SK-N-SH (cell line): ENCODE results near the gene CLN5. TPM values are rescaled to one million over a fixed set of nuclear protein-coding genes. Genes with fewer than 3 reads are reported as not detected.

Source experiments
- CTCF ChIA-PET: fragments of 300-600, 350-600 bp; formaldehyde crosslinking; extraction: SDS; loops from one replicate; lab custom pipeline; 2021; lab: Yijun Ruan, JAX
- POLR2A ChIA-PET: fragments of 350-600 bp; sonication (Branson Sonifier 250); formaldehyde crosslinking; extraction: SDS; loops from one replicate; lab custom pipeline; 2020; ENCODE audit warnings: antibody characterized with exemption, inconsistent platforms; lab: Yijun Ruan, JAX
- DNase-seq: peaks from one replicate; pipeline ENCODE4 v3.0.0; 2012
- H2AFZ ChIP-seq: fragments of 200-600 bp; sonication (generic); 2 replicates; pipeline ENCODE4 v1.8.1; 2016; ENCODE audit warnings: antibody characterized with exemption, mild to moderate bottlenecking, low read depth
- H3F3A ChIP-seq: fragments of 200-600 bp; sonication (generic); replicated peaks from 2 replicates; pipeline ENCODE3; 2016; ENCODE audit warnings: antibody characterized with exemption, mild to moderate bottlenecking; ENCODE audit not compliant: insufficient read depth
- H3K27ac ChIP-seq, 2 experiments: fragments of 200-500 bp in 1 of 2; fragments of 200-600 bp in 1 of 2; sonication (Bioruptor generic) in 1 of 2; sonication (generic), shearing (Covaris generic) in 1 of 2; 2 replicates each; pipeline versions ENCODE4 v1.5.1 to v1.6.1; 2014 to 2016; ENCODE audit warnings: low read depth in 2 of 2, inconsistent platforms in 1 of 2, low read length in 1 of 2, mild to moderate bottlenecking in 1 of 2, mixed read lengths in 1 of 2
- H3K27me3 ChIP-seq: fragments of 200-600 bp; sonication (generic), shearing (Covaris generic); 2 replicates; pipeline ENCODE4 v1.6.1; 2016; ENCODE audit warnings: mixed run types; ENCODE audit not compliant: insufficient read depth
- H3K36me3 ChIP-seq, 2 experiments: fragments of 200-500 bp in 1 of 2; fragments of 200-600 bp in 1 of 2; sonication (Bioruptor generic) in 1 of 2; sonication (generic) in 1 of 2; replicated peaks in 1 of 2; 2 replicates each; pipeline versions ENCODE3 to v1.5.1; 2014 to 2016; ENCODE audit warnings: low read length in 1 of 2, mild to moderate bottlenecking in 1 of 2; ENCODE audit not compliant: insufficient read depth in 2 of 2, control insufficient read depth in 1 of 2
- H3K4me1 ChIP-seq, 2 experiments: fragments of 200-500 bp in 1 of 2; fragments of 200-600 bp in 1 of 2; sonication (Bioruptor generic) in 1 of 2; sonication (generic), shearing (Covaris generic) in 1 of 2; 2 replicates each; pipeline versions ENCODE4 v1.5.1 to v1.6.1; 2014 to 2016; ENCODE audit warnings: low read depth in 1 of 2, low read length in 1 of 2, mixed run types in 1 of 2; ENCODE audit not compliant: insufficient read depth in 2 of 2, control insufficient read depth in 1 of 2
- H3K4me2 ChIP-seq: fragments of 200-600 bp; sonication (generic), shearing (Covaris generic); 2 replicates; pipeline ENCODE4 v1.6.1; 2017; ENCODE audit warnings: mixed run types
- H3K4me3 ChIP-seq, 2 experiments: fragments of 200-500 bp in 1 of 2; fragments of 200-600 bp in 1 of 2; sonication (Bioruptor generic) in 1 of 2; sonication (generic), shearing (Covaris generic) in 1 of 2; 2 replicates each; pipeline versions ENCODE4 v1.5.1 to v1.8.1; 2014 to 2016; ENCODE audit warnings: low read depth in 2 of 2, inconsistent platforms in 1 of 2, low read length in 1 of 2, mild to moderate bottlenecking in 1 of 2, mixed read lengths in 1 of 2, moderate library complexity in 1 of 2
- H3K79me2 ChIP-seq: fragments of 200-600 bp; sonication (generic); 2 replicates; pipeline ENCODE4 v1.8.1; 2017; ENCODE audit warnings: mild to moderate bottlenecking; ENCODE audit not compliant: insufficient read depth
- H3K9ac ChIP-seq: fragments of 200-600 bp; sonication (generic); 2 replicates; pipeline ENCODE4 v1.6.1; 2017; ENCODE audit warnings: mixed run types
- H3K9me2 ChIP-seq: fragments of 200-600 bp; sonication (generic); 2 replicates; pipeline ENCODE4 v1.6.1; 2017; ENCODE audit warnings: mixed run types
- H3K9me3 ChIP-seq: fragments of 200-600 bp; sonication (generic); 2 replicates; pipeline ENCODE4 v1.6.1; 2017; ENCODE audit warnings: mixed run types, mild to moderate bottlenecking, moderate library complexity
- H4K20me1 ChIP-seq: fragments of 200-600 bp; sonication (generic); 2 replicates; pipeline ENCODE4 v1.6.1; 2017; ENCODE audit warnings: mild to moderate bottlenecking, mixed run types; ENCODE audit not compliant: insufficient read depth
- CHD2 ChIP-seq: fragments of 150-350 bp; IDR thresholded peaks from 2 replicates; pipeline ENCODE4 v1.6.1; 2018; ENCODE audit warnings: low read length; ENCODE audit not compliant: partially characterized antibody
- EZH2phosphoT487 ChIP-seq: fragments of 200-600 bp; sonication (generic); IDR thresholded peaks from 2 replicates; pipeline ENCODE4 v1.6.1; 2017; ENCODE audit warnings: low read depth, mixed run types, mild to moderate bottlenecking, antibody characterized with exemption, moderate library complexity, borderline replicate concordance
- FOSL2 ChIP-seq: IDR thresholded peaks from 2 replicates; pipeline ENCODE4 v1.4.0; 2012; ENCODE audit warnings: low read depth, mild to moderate bottlenecking, moderate library complexity, borderline replicate concordance
- FOXJ3 ChIP-seq: sonication (generic); formaldehyde crosslinking; IDR thresholded peaks from 2 replicates; pipeline ENCODE4 v1.5.1; 2020; ENCODE audit warnings: mild to moderate bottlenecking, missing genetic modification reagents
- GABPA ChIP-seq: IDR thresholded peaks from 2 replicates; pipeline ENCODE4 v1.4.0; 2012; ENCODE audit warnings: low read depth, mild to moderate bottlenecking
- JUND ChIP-seq: IDR thresholded peaks from 2 replicates; pipeline ENCODE4 v1.4.0; 2012
- NRF1 ChIP-seq: IDR thresholded peaks from 2 replicates; pipeline ENCODE4 v1.6.1; 2012; ENCODE audit warnings: low read depth, mild to moderate bottlenecking, low read length
- POLR2AphosphoS5 ChIP-seq: IDR thresholded peaks from 2 replicates; pipeline ENCODE4 v1.6.1; 2012; ENCODE audit warnings: low read depth, low read length
- RAD21 ChIP-seq: IDR thresholded peaks from 2 replicates; pipeline ENCODE4 v1.6.1; 2012; ENCODE audit warnings: mild to moderate bottlenecking, low read length
- RCOR1 ChIP-seq: fragments of 150-350 bp; IDR thresholded peaks from 2 replicates; pipeline ENCODE4 v1.6.1; 2017; ENCODE audit warnings: antibody characterized with exemption, low read length
- RXRA ChIP-seq: IDR thresholded peaks from 2 replicates; pipeline ENCODE4 v1.4.0; 2012; ENCODE audit warnings: low read depth, mild to moderate bottlenecking, borderline replicate concordance
- SIN3A ChIP-seq: IDR thresholded peaks from 2 replicates; pipeline ENCODE4 v1.6.1; 2012; ENCODE audit warnings: low read depth, mild to moderate bottlenecking, low read length, moderate library complexity, borderline replicate concordance
- TAF1 ChIP-seq: IDR thresholded peaks from 2 replicates; pipeline ENCODE4 v1.6.1; 2012; ENCODE audit warnings: low read depth, mild to moderate bottlenecking, low read length, moderate library complexity, borderline replicate concordance
- TEAD4 ChIP-seq: IDR thresholded peaks from 2 replicates; pipeline ENCODE4 v1.4.0; 2012; ENCODE audit warnings: mild to moderate bottlenecking, borderline replicate concordance; ENCODE audit not compliant: insufficient read depth
- WGBS: methylation state at CpG from one replicate; pipeline ENCODE4 v1.1.6; 2017; ENCODE audit warnings: low lambda C conversion rate; 5-methylcytosine and 5-hydroxymethylcytosine counted together
- polyA plus RNA-seq, 3 experiments: library from polyadenylated mRNA; depleted of rRNA; stranded (reverse); fragments of >200 nt; gene quantifications; 2 replicates each; pipeline ENCODE4 v1.2.3, GENCODE V29; 2012
- TF ChIP-seq, protein P1 (sequence below): fragments of 150-350 bp; IDR thresholded peaks from 2 replicates; pipeline ENCODE4 v1.6.1; 2016; ENCODE audit warnings: mild to moderate bottlenecking, low read depth, low read length
- TF ChIP-seq, protein P2 (sequence below): IDR thresholded peaks from 2 replicates; pipeline ENCODE4; 2012
- TF ChIP-seq, protein P3 (sequence below): IDR thresholded peaks from 2 replicates; pipeline ENCODE4 v1.4.0; 2012; ENCODE audit warnings: low read depth
- TF ChIP-seq, protein P4 (sequence below): IDR thresholded peaks from 2 replicates; pipeline ENCODE4 v1.4.0; 2012; ENCODE audit warnings: low read depth, borderline replicate concordance
- TF ChIP-seq, protein P5 (sequence below): IDR thresholded peaks from 2 replicates; pipeline ENCODE4 v1.6.1; 2012; ENCODE audit warnings: mild to moderate bottlenecking, low read depth, low read length, moderate library complexity

Gene CLN5
- polyA plus RNA-seq, 1 of the 3 experiments (the other 2 are of a cell fraction), result 11.6 TPM

DNA sequence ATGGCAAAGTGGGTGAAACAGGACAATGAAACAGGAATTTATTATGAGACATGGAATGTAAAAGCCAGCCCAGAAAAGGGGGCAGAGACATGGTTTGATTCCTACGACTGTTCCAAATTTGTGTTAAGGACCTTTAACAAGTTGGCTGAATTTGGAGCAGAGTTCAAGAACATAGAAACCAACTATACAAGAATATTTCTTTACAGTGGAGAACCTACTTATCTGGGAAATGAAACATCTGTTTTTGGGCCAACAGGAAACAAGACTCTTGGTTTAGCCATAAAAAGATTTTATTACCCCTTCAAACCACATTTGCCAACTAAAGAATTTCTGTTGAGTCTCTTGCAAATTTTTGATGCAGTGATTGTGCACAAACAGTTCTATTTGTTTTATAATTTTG is 8.6 kb downstream of the CLN5 start:
- H4K20me1 ChIP-seq, result 0 out of 2 replicates have a peak, but pooled peaks cover 4% of the 10 kb centered on the region
- peaks cover 0 to 6% of the 10 kb centered on the region in 2 experiments; a peak in 2 of 4 replicates for H3K4me1 ChIP-seq
- H3K9me3 ChIP-seq, result no peaks in the 10 kb centered on the region
- H3K9ac ChIP-seq, result no peak overlapping the region
- TF ChIP-seq, protein P1, sequence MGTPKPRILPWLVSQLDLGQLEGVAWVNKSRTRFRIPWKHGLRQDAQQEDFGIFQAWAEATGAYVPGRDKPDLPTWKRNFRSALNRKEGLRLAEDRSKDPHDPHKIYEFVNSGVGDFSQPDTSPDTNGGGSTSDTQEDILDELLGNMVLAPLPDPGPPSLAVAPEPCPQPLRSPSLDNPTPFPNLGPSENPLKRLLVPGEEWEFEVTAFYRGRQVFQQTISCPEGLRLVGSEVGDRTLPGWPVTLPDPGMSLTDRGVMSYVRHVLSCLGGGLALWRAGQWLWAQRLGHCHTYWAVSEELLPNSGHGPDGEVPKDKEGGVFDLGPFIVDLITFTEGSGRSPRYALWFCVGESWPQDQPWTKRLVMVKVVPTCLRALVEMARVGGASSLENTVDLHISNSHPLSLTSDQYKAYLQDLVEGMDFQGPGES, result no peak
- TF ChIP-seq NRF1 (no peak), TAF1 (no peak), CHD2 (no peak), POLR2AphosphoS5 (no peak), RCOR1 (no peak), RAD21 (no peak), SIN3A (no peak), EZH2phosphoT487 (no peak)
- TF ChIP-seq, protein P2, sequence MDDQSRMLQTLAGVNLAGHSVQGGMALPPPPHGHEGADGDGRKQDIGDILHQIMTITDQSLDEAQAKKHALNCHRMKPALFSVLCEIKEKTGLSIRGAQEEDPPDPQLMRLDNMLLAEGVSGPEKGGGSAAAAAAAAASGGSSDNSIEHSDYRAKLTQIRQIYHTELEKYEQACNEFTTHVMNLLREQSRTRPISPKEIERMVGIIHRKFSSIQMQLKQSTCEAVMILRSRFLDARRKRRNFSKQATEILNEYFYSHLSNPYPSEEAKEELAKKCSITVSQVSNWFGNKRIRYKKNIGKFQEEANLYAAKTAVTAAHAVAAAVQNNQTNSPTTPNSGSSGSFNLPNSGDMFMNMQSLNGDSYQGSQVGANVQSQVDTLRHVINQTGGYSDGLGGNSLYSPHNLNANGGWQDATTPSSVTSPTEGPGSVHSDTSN, result no peak
- TF ChIP-seq, protein P3, sequence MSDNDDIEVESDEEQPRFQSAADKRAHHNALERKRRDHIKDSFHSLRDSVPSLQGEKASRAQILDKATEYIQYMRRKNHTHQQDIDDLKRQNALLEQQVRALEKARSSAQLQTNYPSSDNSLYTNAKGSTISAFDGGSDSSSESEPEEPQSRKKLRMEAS, result no peak
- TF ChIP-seq, all 33 proteins: peak for 0
- ChIA-PET CTCF (interaction anchor here (3.2 to 4.8 kb wide), 2 partner anchors 7 to 20 kb away, joined by 17 read pairs; no protein-coding TSS in a partner anchor), POLR2A (no interaction called here)
- no peak for DNase-seq
- Histone ChIP-seq H3K4me2 (no peak overlapping the region), H3K9me2 (no peaks in the 10 kb centered on the region), H3K27ac (no peak overlapping the region), H2AFZ (no peak overlapping the region), H3K36me3 (peaks cover 54 to 71% of the 10 kb centered on the region in 2 experiments), H3K4me3 (no peak overlapping the region), H3F3A (peaks cover 22% of the 10 kb centered on the region), H3K79me2 (peaks cover 20% of the 10 kb centered on the region; the same call in 1 of the 2 replicates), H3K27me3 (no peaks in the 10 kb centered on the region)
- 100% methylated on average over 1 of the region's 1 CpG for WGBS

DNA sequence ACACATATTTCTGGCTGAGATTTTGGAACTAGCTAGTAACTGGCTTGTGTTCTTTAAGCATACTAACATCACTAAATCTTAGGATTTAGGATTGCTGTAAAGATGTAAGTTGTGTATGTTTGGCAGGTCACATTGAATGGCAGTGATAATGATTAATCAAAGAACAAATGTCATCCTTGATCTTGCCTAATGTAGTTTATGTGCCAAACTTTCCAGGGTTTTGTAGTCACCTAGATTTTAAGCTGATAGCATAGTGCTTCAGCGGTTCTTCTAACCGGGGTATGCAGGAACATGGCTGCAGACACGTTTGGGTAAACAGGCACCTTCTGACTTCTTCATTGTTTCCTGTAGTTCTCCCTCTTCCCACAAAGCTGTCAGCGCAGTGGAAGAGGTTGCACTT is 9.7 kb downstream of the CLN5 start:
- Histone ChIP-seq H3F3A (peaks cover 22% of the 10 kb centered on the region), H3K4me1 (peaks cover 0 to 6% of the 10 kb centered on the region in 2 experiments; a peak in 2 of 4 replicates), H3K4me2 (no peak overlapping the region), H3K27ac (peak overlapping the region in 1 of 2 experiments; percentile 16; a peak in 1 of 4 replicates), H3K9me3 (no peaks in the 10 kb centered on the region), H3K79me2 (peaks cover 24% of the 10 kb centered on the region; the same call in 1 of the 2 replicates), H3K9ac (no peak overlapping the region), H2AFZ (no peak overlapping the region), H3K9me2 (no peaks in the 10 kb centered on the region), H3K4me3 (no peak overlapping the region), H4K20me1 (peaks cover 11% of the 10 kb centered on the region; the same call in 1 of the 2 replicates), H3K27me3 (no peaks in the 10 kb centered on the region), H3K36me3 (peaks cover 48 to 63% of the 10 kb centered on the region in 2 experiments)
- WGBS, result 86% methylated on average over 4 of the region's 4 CpGs
- ChIA-PET CTCF (interaction anchor here (0.6 to 4.8 kb wide), 11 partner anchors 8 to 1306 kb away, joined by 3 to 19 read pairs (median 4); no protein-coding TSS in a partner anchor), POLR2A (interaction anchor here (0.7 kb wide), 1 partner anchor 54 kb away, joined by 3 read pairs; no protein-coding TSS in a partner anchor)
- no peak for DNase-seq
- TF ChIP-seq, protein P3, result no peak
- TF ChIP-seq GABPA (no peak), FOSL2 (no peak), TEAD4 (no peak), JUND (no peak), RXRA (no peak), FOXJ3 (no peak)
- TF ChIP-seq, protein P4, sequence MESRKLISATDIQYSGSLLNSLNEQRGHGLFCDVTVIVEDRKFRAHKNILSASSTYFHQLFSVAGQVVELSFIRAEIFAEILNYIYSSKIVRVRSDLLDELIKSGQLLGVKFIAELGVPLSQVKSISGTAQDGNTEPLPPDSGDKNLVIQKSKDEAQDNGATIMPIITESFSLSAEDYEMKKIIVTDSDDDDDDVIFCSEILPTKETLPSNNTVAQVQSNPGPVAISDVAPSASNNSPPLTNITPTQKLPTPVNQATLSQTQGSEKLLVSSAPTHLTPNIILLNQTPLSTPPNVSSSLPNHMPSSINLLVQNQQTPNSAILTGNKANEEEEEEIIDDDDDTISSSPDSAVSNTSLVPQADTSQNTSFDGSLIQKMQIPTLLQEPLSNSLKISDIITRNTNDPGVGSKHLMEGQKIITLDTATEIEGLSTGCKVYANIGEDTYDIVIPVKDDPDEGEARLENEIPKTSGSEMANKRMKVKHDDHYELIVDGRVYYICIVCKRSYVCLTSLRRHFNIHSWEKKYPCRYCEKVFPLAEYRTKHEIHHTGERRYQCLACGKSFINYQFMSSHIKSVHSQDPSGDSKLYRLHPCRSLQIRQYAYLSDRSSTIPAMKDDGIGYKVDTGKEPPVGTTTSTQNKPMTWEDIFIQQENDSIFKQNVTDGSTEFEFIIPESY, result no peak
- TF ChIP-seq, protein P5, sequence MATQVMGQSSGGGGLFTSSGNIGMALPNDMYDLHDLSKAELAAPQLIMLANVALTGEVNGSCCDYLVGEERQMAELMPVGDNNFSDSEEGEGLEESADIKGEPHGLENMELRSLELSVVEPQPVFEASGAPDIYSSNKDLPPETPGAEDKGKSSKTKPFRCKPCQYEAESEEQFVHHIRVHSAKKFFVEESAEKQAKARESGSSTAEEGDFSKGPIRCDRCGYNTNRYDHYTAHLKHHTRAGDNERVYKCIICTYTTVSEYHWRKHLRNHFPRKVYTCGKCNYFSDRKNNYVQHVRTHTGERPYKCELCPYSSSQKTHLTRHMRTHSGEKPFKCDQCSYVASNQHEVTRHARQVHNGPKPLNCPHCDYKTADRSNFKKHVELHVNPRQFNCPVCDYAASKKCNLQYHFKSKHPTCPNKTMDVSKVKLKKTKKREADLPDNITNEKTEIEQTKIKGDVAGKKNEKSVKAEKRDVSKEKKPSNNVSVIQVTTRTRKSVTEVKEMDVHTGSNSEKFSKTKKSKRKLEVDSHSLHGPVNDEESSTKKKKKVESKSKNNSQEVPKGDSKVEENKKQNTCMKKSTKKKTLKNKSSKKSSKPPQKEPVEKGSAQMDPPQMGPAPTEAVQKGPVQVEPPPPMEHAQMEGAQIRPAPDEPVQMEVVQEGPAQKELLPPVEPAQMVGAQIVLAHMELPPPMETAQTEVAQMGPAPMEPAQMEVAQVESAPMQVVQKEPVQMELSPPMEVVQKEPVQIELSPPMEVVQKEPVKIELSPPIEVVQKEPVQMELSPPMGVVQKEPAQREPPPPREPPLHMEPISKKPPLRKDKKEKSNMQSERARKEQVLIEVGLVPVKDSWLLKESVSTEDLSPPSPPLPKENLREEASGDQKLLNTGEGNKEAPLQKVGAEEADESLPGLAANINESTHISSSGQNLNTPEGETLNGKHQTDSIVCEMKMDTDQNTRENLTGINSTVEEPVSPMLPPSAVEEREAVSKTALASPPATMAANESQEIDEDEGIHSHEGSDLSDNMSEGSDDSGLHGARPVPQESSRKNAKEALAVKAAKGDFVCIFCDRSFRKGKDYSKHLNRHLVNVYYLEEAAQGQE, result no peak
